ENCODE results near the gene FAM240A.

The FAM240A gene

DNA sequence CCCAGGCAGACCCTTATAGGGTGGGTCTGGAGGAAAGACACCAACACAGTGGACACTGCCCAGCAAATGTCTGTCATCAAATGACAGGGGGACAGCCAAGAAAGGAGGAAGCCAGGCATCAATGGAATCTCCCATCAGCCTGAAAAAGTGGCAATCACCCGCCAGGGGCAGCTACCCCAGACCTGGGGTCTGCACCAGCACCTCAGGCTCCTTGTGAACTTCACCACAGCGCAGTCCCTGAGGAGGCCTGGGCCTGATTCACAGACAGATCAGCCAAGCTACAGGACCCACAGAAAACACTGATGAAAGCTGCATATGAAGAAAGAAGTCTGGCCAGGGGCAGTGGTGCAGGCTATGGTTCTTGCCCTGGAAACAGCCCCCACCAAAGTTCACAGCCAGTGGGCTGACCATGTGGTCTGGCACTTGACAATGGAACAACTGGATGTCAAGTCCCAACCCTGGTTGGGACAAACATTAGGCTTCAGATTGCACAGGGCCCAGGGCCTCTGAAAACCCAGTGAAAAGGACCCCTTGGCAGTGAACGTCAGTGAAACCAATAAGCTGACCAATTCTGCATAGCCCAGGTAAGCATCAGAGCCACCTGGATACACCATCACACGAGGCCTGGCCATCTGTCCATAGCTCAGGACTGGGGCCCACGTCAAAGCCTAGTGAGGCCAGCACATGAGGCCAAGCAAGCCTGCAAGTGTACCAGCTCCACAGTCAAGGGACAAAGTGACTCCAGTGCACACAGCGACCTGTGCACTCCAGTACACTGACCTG, 52.1 kb downstream of the FAM240A start:
- DNase-seq, result no peak

DNA sequence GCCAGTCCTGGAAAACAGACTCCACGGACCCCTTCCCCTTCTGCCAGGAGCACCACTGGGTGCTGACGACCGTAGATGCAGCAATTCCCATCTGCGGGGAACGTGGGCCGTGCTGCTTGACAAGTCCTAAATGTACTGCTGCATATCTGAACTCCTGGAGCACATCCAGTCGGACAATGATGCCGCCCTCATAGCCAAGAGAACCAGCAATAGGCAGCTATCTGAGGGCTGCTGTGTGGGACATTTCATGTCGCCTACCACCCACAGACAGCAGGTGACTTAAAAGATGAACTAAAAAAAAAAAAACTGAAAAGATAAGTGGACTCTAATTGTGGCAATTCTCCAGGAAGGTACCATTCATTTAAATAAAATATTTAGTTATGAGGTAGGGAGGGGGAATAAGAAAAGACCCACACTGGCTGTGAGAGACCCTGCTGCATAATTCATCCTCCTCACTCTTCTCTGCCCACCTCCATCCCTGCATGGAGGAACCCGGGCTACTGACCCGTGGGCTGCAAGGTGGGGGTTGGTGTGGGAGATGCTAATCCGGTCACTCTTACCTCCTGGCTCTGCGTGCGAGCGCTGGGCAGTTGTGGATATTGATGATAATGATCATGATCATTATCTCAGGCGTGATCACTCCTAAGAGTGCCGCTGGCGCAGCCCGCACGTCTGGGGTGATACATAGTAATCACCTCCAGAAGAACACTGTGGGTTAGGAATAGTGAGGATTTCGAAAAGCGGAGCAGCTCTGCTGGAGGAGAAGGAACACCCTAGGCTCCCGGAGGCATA, 52.8 kb downstream of the FAM240A start:
- no peak for DNase-seq

DNA sequence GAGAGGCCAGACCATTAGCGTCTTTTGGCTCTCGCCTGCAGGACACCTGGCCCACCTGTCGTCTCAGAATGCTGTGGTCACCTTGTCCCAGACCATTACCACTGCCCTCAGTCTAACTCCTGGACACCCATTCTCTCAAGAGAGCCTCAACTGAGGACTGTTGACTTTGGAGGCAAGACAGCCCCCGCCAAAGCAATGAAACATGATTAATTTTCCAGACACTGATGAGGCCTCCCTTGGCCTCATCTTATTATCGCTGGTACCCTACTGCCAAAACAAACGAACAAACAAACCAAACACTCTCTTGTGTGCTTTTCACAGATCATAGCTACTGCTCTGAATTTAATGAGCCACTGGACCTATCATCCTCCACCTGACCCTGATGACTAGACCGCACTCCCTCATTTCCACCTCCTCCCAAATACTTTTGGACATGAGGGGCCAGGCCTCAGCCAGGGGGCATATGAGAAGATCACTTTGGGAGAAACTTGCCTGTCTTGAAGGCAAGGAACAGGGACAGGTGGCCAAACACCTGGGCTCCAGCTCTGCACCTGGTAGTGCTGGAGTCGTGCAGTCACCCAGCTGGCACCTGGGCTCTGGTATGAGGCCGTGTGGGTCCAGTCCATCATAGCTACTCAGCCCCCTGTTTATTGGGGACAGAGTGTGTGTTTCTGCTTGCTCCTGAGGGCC, 53.6 kb downstream of the FAM240A start:
- DNase-seq, result peak; percentile 89

DNA sequence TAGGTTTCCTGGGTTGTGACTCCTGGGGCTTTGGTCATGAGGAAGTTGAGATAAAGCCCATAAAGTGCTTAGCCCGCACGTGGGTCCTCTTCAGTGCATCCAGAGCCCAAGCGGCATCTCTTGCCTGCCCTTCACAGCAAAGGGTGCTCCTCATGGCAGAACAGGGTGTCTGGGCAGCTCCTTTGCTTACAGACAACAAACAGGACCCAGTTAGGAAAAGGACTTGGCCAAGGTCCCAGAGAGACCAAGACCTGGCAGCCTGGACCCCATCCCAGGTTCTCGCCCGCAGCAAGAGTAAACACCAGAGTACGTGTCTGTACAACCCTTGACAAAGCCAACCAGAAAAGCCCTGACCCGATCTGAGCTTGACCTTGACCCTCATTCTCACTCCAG, 54.1 kb downstream of the FAM240A start:
- DNase-seq, result peak; percentile 82

DNA sequence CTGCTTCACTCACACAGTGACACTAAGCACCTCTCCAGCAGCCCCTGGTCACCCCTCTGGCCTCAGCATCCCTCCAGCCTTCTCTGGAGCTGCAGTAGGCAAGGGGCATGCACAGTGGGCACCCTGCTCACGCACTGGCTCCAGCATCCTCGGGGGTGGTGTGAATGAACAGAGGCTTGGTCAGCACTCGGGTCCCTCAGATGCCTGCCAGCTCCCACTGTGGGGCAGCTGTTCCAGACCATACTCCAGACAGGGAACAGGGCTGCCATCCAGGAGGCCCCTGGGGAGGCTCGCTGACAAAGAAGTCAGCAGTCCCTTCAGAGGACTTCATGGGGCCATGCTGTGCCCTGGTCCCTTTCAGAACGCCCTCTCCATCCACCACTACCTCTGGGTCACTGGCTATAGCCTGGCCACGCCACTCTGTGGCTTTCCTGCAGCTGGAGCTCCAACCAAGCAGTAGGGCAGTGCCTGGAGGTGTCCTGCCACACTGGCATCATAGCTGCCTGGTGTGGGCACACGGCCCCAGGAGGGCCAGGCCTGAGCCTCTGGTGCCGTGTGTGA, 54.8 kb downstream of the FAM240A start:
- no peak for DNase-seq

DNA sequence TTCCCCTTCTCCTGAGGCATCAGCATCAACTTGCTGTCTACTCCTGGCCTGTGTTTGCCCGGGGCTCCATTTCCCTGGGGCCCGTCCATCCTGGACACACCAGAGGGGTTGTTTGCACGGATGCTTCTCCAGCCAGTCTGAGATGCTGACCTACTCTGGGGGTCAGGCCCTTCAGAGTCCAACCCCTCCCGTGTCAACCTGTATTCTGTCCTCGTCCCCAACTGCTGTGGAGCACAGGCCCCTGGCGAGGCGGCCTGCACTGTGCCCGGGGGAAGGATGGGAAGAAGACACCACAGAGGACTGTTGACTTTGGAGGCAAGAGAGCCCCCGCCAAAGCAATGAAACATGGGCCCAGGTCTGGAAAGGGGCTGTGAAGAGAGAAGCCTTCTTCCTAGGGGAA, 55.3 kb downstream of the FAM240A start:
- DNase-seq, result no peak

DNA sequence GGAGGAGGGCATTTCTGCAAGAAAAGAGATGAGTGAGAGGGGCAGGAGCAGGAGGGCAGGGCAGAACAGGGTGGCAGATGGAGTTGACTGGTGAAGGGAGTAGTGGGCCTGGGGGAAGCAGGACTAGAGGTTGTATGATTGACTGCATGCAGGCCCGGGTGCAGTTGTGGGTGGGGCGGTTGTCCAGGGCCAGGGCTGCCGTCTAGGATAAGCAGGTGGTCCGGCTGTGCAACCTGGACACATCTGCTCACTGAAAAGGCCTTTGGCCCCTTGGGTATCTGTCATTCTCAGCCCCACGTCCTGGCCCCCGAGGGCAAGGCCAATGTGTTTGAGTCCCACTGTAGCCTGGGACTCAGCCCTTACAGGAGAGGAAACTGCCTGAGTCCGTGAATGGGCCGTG, 55.8 kb downstream of the FAM240A start:
- DNase-seq, result no peak

DNA sequence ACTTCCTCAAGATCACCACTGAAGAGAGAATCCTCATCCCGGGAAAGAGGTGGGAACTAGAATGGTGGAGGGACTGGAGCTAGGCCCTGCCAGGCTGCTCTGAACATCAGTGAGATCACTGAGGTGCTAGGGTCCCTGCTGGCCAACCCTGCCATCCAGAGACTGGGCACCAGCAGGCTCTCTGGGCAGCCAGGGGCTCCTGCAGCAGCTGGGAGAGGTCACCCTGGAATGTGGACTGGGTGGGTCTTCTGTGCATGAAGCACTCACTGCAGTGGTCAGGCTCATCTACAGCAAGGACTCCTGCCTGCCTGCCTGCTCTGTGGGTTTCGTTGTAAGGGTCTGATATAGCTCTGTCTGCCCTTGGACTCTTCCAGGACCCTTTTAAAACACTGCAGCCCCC, 56.3 kb downstream of the FAM240A start:
- no peak for DNase-seq

DNA sequence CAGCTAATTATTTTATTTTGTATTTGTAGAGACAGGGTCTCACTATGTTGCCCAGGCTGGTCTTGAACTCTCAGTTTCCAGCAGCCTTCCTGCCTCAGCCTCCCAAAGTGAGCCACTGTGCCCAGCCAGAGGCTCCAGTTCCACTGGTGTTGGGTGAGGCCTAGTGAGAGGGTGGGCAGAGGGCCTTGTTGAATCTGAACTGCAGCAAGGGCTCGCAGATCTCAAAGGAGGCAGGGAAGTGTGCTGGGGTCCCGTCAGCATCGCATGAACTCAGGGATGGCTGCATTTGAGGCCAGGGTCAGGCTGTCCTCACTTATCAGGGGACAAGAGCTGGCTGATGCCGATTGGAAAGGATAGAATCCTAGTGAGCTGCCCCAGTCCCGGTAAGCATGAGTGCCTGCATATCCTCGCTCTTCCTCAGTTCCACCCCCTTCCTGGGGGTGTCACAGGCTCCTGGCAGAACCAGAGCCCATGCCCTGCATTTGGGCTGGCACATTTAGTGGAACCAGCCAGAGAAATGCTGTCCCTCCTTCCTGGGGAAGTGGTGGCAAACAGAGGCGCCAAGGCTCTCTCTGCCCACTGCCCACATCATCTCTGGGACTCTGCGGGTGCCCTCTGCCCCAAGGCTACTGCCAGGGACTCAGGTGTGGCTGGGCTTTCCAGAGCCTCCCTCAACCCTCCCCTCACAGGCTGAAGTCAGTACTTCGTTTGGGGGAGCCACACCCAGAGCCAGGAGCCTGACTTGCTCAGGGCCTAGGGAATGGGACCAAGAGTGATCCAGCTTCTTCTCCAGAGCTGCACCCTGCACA, 57.1 kb downstream of the FAM240A start:
- DNase-seq, result no peak

DNA sequence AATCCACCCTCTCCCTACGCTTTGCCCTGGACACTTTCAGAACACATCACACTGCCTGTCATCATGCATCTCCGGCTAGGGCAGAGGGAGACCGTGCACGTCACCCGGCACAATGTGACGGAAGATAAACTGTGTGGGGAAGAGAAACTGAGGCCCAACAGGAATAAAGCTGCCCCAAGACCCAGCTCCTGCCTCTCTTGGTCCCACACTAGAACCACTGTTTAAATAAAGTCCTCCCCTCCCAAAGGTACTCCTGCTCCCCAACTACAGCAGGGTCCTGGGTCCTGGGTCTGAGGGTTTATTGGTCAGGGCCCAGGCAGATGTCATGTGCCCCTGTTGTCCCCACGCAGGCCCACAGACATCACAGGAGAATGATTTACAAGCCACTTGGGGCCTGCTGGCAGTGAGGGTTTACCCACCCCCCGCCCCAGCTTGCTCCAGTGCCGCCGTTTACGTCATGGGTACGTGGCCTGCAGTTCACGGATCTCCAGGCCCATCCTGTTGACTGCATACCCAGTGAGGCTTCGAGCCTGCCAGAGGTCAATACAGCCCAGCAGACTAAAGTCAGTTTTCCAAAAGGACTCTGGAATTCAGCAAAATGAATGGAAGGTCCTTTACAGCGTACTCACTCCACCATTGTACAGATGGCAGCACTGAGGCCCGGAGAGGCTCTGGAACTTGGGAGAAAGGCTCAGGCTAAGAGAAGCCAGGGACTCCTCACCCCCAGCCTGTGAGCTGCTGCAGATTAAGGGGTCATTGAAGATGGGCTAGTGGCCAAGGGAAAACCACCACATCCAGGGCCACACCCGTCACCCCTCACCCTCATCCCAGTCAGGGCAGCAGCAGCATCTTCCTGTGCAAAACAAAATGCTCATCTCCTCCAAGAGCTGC, 57.9 kb downstream of the FAM240A start:
- no peak for DNase-seq

DNA sequence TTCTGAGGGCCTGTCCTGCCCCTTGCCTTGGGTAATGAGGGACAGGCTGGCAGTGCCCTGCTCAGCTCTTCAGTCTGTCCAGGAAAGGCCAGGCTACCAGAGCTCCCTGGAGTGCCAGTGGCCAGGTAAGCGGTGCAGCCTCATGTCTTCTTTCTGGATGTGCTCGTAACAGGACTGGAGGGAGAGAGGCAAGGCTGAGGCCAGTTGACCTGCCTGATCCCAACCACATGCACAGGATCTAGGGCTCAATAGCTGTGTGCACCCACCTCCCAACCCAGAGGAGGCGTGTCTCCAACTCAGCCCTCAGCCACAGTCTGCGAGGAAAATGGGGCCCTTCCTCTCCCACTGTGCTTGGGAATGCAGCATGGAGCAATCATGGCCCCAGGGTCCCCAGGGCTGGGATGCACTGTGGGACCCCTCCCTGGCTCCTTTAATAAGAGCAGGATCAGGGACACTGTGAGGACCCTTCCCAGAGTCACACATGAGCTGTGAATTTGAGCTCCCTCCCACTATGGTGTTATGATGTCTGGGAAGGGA, 58.6 kb downstream of the FAM240A start:
- DNase-seq, result no peak

DNA sequence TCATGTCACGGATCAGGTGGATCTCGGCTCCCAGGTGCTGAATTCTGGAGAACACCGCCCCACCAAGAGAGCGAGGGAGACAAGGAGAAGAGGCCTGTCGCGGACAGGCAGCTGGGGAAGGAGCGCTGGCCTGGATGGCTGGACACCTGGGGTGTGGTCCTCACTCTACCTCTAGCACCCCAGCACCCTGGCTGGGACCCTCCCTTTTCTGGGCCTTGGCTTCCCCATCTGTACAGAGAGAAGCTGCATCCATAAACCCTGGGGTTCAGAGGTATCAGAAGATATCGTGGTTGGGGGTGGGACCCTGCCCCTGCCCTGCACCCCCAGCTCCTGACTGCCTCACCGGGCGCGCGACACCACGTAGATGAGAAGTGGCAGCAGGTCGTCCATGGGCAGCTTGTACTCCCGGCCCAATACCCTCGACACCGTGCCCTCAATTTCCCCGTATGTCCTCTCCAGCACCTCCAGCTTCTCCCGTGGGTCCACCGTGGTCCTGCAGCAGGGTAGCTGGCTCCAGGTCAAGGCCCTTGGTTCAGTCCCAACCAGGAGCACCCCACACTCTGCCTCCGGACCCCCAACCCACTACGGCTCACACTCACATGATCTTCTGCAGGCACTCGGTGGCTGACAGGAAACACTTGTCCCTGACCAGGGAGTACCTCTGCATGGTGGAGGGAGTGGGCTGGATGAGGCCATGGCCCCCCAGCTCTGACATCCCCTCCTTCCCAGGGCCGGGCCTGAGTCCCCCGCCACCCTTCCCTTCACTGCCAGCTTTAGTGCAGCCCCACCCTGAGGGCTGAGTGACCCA, 59.4 kb downstream of the FAM240A start:
- DNase-seq, result no peak

DNA sequence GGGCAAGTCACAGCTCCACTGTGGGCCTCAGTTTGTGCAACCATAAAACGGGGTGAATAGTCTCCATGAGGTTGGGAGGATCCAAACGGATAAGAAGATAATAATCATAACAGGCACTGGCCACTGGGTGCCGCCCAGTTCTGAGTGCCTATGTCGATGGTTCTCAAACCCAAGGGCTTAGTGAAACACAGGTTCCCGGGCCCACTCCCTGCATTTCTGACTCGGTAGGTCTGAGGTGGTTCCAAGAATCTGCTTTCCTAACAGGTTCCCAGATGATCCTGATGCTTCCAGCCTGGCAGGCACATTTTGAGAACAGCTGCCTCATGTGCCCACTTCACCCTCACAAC, 60.0 kb downstream of the FAM240A start:
- no peak for DNase-seq

DNA sequence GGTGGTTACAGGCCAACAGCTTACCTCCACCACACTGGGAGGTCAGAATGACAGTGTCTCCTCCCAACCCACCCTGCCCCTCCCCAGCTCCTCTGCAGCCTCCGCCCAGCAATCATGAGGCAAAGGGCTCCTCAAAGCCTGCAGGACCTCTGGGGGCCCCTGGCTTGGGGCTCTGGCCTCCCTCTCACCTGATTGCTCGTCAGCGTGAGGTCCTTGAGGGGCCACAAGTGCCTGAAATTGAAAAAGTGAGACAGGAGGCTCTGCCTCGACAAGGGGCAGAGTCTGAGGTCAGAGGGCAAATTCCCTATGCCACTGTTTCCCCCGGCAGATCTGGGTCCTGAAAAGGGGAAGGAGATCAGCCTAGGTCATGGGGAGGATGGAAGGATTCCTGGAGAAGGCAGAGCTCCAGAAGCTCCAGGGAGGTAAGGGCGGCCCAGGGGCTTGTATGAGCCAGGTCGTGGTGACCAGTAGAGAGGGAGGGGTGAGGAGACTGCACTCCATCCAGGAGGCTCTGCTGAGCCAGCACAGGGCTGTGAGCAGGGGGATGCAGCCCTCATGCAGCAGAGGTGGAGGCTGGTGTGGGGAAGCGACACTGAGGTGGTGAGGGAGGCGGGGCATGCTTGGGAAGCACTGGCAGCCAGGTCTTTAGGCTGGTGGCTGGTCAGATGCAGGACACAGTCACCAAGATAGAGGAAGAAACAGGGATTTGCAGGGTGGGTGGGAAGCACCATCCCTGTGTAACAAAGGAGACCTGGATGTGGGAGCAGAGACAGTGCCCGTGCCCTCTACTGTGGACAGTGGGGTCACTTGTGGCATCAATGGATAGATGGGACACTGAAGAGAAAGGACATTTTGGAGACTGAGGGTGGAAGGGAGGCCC, 61.1 kb downstream of the FAM240A start:
- DNase-seq, result no peak

DNA sequence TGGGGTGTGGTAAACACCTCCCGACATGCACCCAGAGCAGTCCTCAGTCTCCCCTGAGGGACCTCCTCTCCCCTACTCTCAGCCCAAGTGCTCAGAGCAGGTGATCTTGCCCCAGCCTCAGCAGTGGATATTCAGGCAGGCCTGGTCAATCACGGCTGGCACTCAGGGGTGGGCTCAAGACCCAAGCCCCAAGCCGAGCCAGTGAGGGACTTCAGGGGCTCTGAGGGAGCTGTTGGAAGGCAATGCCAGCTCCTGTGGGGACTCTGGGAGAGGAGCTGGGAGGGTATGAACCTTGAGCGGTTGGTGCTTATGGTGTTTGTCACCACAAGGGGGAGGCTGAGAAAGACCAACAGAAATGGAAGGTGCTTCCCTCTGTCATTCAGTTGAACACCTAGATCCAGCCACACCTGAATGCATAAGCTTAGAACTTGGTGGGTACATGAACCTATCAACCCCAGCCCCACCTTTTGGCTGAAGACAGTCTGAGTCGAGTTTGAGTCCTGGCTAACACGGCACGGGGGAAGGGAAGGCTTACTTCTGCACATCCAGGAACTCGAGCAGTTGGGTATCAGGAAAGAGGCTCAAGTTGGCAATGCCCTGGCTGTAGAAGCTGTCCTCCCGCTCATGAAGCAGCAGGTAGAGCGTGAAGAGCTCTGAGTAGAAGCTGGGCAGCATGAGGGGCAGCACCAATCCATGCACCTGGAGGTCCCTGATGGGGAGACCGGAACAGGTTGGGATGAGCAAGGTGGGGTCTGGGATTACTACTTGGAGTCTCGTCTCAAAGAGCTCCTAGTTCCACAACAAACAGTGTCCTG, 61.9 kb downstream of the FAM240A start:
- no peak for DNase-seq

DNA sequence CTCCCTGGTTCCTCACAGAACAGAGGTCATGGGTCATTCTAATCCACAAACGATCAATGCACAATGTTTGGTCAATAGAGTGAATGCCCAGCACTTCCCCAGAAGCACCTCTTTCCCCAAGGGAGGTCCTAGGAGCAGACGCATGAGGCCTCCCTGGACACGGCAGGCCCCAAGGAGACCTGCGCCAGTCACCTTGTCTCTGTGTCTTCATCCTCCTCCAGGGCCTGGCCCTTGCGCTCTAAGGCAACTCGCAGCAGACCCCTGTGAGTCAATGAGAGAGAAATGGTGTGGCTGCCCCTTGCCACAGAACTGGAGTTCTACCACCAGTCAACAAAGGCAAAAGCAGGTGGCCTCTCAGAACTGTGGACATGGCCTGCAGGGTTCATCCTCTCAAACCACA, 63.1 kb downstream of the FAM240A start:
- no peak for DNase-seq
